Pancreas (tissue), 10 donors: ENCODE measurements around the gene PCBP1. TPM values are rescaled to one million over a fixed set of nuclear protein-coding genes. Genes with fewer than 3 reads are reported as not detected.
A peak's percentile ranks its signal among the peaks of the same experiment; 100 is the strongest.

Experiments
- ATAC-seq, 4 donors: fragments of 200-7000 bp; cut with Tn5 transposase; one replicate each; pipeline versions ENCODE4 v1.8.0 to v1.9.1; 2020; ENCODE audit warnings: mild to moderate bottlenecking in 4 of 4, moderate library complexity in 4 of 4
- DNase-seq, 6 donors: peaks; one replicate each; pipeline ENCODE4 v3.0.0-alpha.2; 2020
- FAIRE-seq: peaks from 2 replicates; lab custom pipeline; 2012; peaks lifted over from hg19 to GRCh38; lab: Jason Lieb, UNC
- H3K27ac ChIP-seq, 4 donors: fragments of 200-600 bp; sonication (generic); 1 replicate in 3 of 4; 2 replicates in 1 of 4; pipeline versions ENCODE4 v1.5.0 to v1.8.0; 2020
- H3K27me3 ChIP-seq, 4 donors: fragments of 200-600 bp; one replicate each; pipeline ENCODE4 v1.8.0; 2021
- H3K36me3 ChIP-seq, 3 donors: fragments of 200-600 bp; sonication (generic) in 1 of 3; one replicate each; pipeline versions ENCODE4 v1.5.0 to v1.8.0; 2020 to 2021
- H3K4me1 ChIP-seq, 3 donors: fragments of 200-600 bp; one replicate each; pipeline ENCODE4 v1.8.0; 2021
- H3K4me3 ChIP-seq, 4 donors: fragments of 200-600 bp; sonication (generic) in 2 of 4; one replicate each; pipeline versions ENCODE4 v1.5.0 to v1.8.0; 2020 to 2021
- H3K9me3 ChIP-seq, 4 donors: fragments of 200-600 bp; one replicate each; pipeline ENCODE4 v1.8.0; 2021
- CTCF ChIP-seq, 4 donors: fragments of 200-600 bp; sonication (generic) in 3 of 4; IDR thresholded peaks; one replicate each; pipeline versions ENCODE4 v1.5.0 to v1.8.0; 2021; ENCODE audit warnings: antibody characterized with exemption in 4 of 4
- WGBS, 2 donors: extraction: QIAGEN DNeasy Blood & Tissue Kit; methylation state at CpG; one replicate each; pipeline ENCODE4 v1.1.7; 2013; 5-methylcytosine and 5-hydroxymethylcytosine counted together
- intact Hi-C, 3 donors: fragments of 100-400 bp; cut with DNase I; formaldehyde crosslinking; loops; one replicate each; pipeline versions ENCODE4 v1.11.1 to v1.14.2; 2022
- polyA plus RNA-seq, 2 donors: library from polyadenylated mRNA; stranded (reverse); fragments of 200-250 nt; gene quantifications; one replicate each; pipeline ENCODE4 v1.2.3, GENCODE V29; 2013
- total RNA-seq, 6 donors: library from RNA; stranded (reverse); fragmentation: NEBNext Ultra II Directional in 4 of 6; extraction: Animal tissue kit (Norgen Biotek cat#: 25700) in 4 of 6; gene quantifications; one replicate each; pipeline versions ENCODE4 v1.2.1 to v1.2.4, GENCODE V29; 2021 to 2023
- donor health status: healthy with polysubstance abuse.
- donor health status: DM: no; HTN: no; CAD: no; lungs with moderate emphysema.
- donor health status: DM: no; HTN: no; CAD: no.
- donor health status: control.
- donor health status: control.
- donor health status: Bipolar disorder and iron deficiency.
- donor health status: DM: yes; HTN: yes; CAD: no.
- donor health status: DM: no; HTN: no; CAD: no.
- donor health status: DM: no; HTN: no; CAD: no.
- donor health status: DM: yes; HTN: yes; CAD: no.

The PCBP1 gene
- total and polyA plus RNA-seq, 8 donors: 121 to 232 (median 177) TPM

- no peak for TF ChIP-seq CTCF (IDR thresholded peaks at IDR 0.05)
- intact Hi-C loops: no loop called here
- DNase-seq (peak in 1 of 6 donors; percentile 26), ATAC-seq (no peak), FAIRE-seq (no peak)
- H3K27me3 ChIP-seq: no peaks in the 10 kb centered on the region
- H3K36me3 ChIP-seq: no peaks in the 10 kb centered on the region
- 87% methylated on average over 7 of the region's 7 CpGs for WGBS, 2 donors
- peak overlapping the region in 1 of 4 donors; percentile 9 for H3K27ac ChIP-seq
- no peaks in the 10 kb centered on the region for H3K9me3 ChIP-seq
- no peak overlapping the region for H3K4me3 ChIP-seq
- peaks cover 11 to 26% (median 12%) of the 10 kb centered on the region in 3 donors for H3K4me1 ChIP-seq
Measured at GRCh38 chr2:70111752-70112591, 24.7 kb downstream of the PCBP1 start.

GRCh38 chr2:70113359-70114070 lies 26.2 kb downstream of the PCBP1 start:
- Histone ChIP-seq H3K36me3 (no peaks in the 10 kb centered on the region), H3K27me3 (no peaks in the 10 kb centered on the region), H3K27ac (no peak overlapping the region), H3K4me1 (peaks cover 1 to 20% (median 4%) of the 10 kb centered on the region in 3 donors), H3K4me3 (no peak overlapping the region), H3K9me3 (no peaks in the 10 kb centered on the region)
- no peak for ATAC-seq
- 85 to 89% methylated on average over 4 of the region's 4 CpGs for WGBS, 2 donors
- FAIRE-seq: no peak
- intact Hi-C loops: no loop called here
- peak in 1 of 6 donors; percentile 28 for DNase-seq
- TF ChIP-seq CTCF (IDR thresholded peaks at IDR 0.05): no peak

GRCh38 chr2:70115646-70116442 lies 28.6 kb downstream of the PCBP1 start:
- DNase-seq (peak in 1 of 6 donors; percentile 28), FAIRE-seq (no peak), ATAC-seq (peak in 3 of 4 donors; percentile 26 to 61 (median 32))
- Histone ChIP-seq H3K27ac (peak overlapping the region in 2 of 4 donors; percentile 44 to 51), H3K9me3 (no peaks in the 10 kb centered on the region), H3K36me3 (no peaks in the 10 kb centered on the region), H3K4me1 (peaks cover 0 to 11% (median 0%) of the 10 kb centered on the region in 3 donors), H3K4me3 (no peak overlapping the region), H3K27me3 (no peaks in the 10 kb centered on the region)
- intact Hi-C loops: no loop called here
- WGBS, 2 donors: 70 to 74% methylated on average over 8 of the region's 8 CpGs
- no peak for TF ChIP-seq CTCF (IDR thresholded peaks at IDR 0.05)

- Histone ChIP-seq H3K27me3 (no peaks in the 10 kb centered on the region), H3K36me3 (no peaks in the 10 kb centered on the region), H3K9me3 (no peaks in the 10 kb centered on the region), H3K27ac (no peak overlapping the region), H3K4me3 (no peak overlapping the region), H3K4me1 (peaks cover 0 to 6% (median 0%) of the 10 kb centered on the region in 3 donors)
- FAIRE-seq: no peak
- intact Hi-C loops: no loop called here
- ATAC-seq: no peak
- WGBS, 2 donors: 79 to 88% methylated on average over 2 of the region's 2 CpGs
- DNase-seq: no peak
- TF ChIP-seq CTCF (IDR thresholded peaks at IDR 0.05): no peak
Measured at GRCh38 chr2:70116936-70117552, 29.8 kb downstream of the PCBP1 start.
